Ishikawa (cell line): Measurements from ENCODE around the gene ATF6.

Experiments used
- CEBPB ChIP-seq: IDR thresholded peaks from 2 replicates; pipeline ENCODE4 v1.6.1; 2012
- CREB1 ChIP-seq: IDR thresholded peaks from 2 replicates; pipeline ENCODE4 v1.6.1; 2012; ENCODE audit warnings: low read depth
- EGR1 ChIP-seq: IDR thresholded peaks from 2 replicates; pipeline ENCODE4 v1.6.1; 2012
- EP300 ChIP-seq: IDR thresholded peaks from 2 replicates; pipeline ENCODE4 v1.6.1; 2012; ENCODE audit warnings: borderline replicate concordance
- FOXM1 ChIP-seq: IDR thresholded peaks from 2 replicates; pipeline ENCODE4 v1.6.1; 2012; ENCODE audit warnings: low read depth, borderline replicate concordance
- NFIC ChIP-seq: IDR thresholded peaks from 2 replicates; pipeline ENCODE4 v1.6.1; 2012
- RAD21 ChIP-seq: IDR thresholded peaks from 2 replicates; pipeline ENCODE4 v1.6.1; 2012; ENCODE audit warnings: low read depth
- TAF1 ChIP-seq: IDR thresholded peaks from 2 replicates; pipeline ENCODE4 v1.6.1; 2012; ENCODE audit warnings: low read depth, mild to moderate bottlenecking
- YY1 ChIP-seq: IDR thresholded peaks from 2 replicates; pipeline ENCODE4 v1.6.1; 2012; ENCODE audit warnings: low read depth
- TF ChIP-seq, protein P1 (sequence below): IDR thresholded peaks from 2 replicates; pipeline ENCODE4 v1.6.1; 2012
- TF ChIP-seq, protein P2 (sequence below): IDR thresholded peaks from 2 replicates; pipeline ENCODE4 v1.6.1; 2012
- TF ChIP-seq, protein P3 (sequence below): IDR thresholded peaks from 2 replicates; pipeline ENCODE4 v1.6.1; 2012; ENCODE audit warnings: low read depth, mild to moderate bottlenecking

DNA sequence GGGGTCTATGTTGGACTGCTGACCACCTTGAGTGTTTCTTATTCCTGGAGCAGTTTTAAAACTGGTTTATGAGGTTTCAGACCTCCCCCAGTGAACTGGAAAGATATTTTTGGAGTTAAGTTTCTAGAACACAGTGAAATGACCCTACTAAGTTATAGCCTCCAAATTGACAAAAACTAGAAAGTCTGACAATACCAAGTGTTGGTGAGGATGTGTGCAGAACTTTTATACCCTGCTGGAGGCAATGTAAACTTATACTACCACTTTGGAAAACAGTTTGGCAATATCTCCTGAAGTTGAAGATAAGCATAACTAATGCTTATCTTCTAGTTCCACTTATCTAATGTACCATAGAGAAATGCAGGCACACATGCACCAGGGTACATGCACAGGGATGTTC is 247.2 kb downstream of the ATF6 start:
- TF ChIP-seq, protein P1, sequence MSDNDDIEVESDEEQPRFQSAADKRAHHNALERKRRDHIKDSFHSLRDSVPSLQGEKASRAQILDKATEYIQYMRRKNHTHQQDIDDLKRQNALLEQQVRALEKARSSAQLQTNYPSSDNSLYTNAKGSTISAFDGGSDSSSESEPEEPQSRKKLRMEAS, result no peak
- no peak for TF ChIP-seq EP300
- no peak for TF ChIP-seq RAD21
- no peak for TF ChIP-seq CEBPB
- TF ChIP-seq EGR1, result no peak
- TF ChIP-seq CREB1, result no peak
- TF ChIP-seq YY1, result no peak
- TF ChIP-seq, protein P2, sequence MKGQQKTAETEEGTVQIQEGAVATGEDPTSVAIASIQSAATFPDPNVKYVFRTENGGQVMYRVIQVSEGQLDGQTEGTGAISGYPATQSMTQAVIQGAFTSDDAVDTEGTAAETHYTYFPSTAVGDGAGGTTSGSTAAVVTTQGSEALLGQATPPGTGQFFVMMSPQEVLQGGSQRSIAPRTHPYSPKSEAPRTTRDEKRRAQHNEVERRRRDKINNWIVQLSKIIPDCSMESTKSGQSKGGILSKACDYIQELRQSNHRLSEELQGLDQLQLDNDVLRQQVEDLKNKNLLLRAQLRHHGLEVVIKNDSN, result no peak
- TF ChIP-seq TAF1, result no peak
- TF ChIP-seq FOXM1, result no peak
- TF ChIP-seq, protein P3, sequence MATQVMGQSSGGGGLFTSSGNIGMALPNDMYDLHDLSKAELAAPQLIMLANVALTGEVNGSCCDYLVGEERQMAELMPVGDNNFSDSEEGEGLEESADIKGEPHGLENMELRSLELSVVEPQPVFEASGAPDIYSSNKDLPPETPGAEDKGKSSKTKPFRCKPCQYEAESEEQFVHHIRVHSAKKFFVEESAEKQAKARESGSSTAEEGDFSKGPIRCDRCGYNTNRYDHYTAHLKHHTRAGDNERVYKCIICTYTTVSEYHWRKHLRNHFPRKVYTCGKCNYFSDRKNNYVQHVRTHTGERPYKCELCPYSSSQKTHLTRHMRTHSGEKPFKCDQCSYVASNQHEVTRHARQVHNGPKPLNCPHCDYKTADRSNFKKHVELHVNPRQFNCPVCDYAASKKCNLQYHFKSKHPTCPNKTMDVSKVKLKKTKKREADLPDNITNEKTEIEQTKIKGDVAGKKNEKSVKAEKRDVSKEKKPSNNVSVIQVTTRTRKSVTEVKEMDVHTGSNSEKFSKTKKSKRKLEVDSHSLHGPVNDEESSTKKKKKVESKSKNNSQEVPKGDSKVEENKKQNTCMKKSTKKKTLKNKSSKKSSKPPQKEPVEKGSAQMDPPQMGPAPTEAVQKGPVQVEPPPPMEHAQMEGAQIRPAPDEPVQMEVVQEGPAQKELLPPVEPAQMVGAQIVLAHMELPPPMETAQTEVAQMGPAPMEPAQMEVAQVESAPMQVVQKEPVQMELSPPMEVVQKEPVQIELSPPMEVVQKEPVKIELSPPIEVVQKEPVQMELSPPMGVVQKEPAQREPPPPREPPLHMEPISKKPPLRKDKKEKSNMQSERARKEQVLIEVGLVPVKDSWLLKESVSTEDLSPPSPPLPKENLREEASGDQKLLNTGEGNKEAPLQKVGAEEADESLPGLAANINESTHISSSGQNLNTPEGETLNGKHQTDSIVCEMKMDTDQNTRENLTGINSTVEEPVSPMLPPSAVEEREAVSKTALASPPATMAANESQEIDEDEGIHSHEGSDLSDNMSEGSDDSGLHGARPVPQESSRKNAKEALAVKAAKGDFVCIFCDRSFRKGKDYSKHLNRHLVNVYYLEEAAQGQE, result no peak
- no peak for TF ChIP-seq NFIC
